NOMO-1 (cell line): Measurements from ENCODE around the gene SELENOS.

ENCODE experiments used
- DNase-seq, 2 experiments: peaks; one replicate each; lab custom pipeline; 2025; ENCODE audit not compliant: unreplicated experiment in 2 of 2; lab: John Stamatoyannopoulos, UW

The SELENOS gene

DNA sequence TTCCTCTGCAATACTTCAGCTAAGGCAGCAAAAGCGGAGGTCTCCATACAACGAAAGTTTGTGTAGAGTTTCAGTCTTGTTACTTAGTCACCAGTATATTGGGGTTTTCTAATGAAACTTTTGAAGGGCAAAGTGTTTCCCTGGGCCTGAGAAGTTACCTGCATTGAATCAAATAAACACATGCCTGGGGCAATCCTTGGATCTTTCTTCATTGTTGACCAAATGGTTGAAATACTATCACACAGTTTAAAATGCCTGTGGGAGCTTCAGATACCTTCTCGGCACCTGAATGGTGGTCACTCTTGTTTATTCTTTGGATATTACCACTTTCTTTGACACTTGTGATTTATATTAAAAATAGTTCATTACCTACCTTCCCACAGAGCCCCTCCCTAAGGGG, 24.4 kb downstream of the SELENOS start:
- no peak for DNase-seq

DNA sequence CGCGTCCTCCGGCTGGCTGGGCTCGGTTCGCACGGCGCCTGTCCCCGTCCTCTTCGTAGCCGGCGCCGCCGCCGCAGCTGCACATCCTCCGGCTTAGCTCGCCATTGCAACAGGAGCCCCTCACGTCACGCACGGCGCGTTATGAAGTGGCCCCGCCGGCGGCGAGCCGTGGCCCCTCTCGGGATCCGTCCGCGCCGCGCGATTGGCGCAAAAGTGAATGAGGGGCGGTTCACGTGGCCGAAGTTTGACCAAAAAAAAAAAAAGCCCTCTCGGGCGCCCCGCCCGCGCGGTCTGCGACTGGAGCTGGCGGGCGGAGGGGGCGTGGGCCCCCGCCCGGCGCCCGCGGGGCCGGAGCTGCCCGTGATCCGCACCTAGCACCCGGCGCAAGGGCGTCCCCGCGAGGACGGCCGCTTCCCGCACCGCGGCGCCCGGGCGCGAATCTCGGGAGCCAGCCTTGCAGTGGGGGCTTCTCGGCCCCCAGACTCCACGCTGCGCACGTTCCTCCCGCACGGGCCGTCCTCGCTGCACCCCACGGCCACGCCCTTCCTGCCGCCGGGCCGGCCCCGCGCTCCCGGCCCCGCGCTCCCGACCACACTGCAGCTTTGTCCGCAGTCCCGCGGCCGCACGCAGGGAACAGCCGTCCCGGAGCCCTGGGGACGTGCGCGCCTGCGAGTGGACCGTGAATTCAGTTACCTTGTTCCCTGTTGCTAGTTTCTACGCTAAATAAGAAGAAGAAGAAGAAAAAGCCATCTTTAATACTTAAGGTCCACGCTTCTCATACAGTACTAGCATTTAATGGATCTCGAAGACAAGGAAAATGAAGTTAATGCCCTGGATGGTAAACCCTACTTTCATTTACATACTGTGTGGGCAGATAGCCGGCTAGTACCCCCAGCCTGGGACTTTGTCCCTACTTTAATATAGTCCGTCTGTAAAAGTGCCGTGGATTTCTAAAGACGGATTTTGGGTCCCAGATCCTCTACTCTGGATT, 25.2 kb downstream of the SELENOS start, which contains the start of gene CHSY1:
Gene CHSY1, minus strand, starts transcription at position 219 of the 991 bp plus-strand sequence. CDS start 592 bp downstream, outside the sequence.
- DNase-seq, result peak; percentile 91 to 97

DNA sequence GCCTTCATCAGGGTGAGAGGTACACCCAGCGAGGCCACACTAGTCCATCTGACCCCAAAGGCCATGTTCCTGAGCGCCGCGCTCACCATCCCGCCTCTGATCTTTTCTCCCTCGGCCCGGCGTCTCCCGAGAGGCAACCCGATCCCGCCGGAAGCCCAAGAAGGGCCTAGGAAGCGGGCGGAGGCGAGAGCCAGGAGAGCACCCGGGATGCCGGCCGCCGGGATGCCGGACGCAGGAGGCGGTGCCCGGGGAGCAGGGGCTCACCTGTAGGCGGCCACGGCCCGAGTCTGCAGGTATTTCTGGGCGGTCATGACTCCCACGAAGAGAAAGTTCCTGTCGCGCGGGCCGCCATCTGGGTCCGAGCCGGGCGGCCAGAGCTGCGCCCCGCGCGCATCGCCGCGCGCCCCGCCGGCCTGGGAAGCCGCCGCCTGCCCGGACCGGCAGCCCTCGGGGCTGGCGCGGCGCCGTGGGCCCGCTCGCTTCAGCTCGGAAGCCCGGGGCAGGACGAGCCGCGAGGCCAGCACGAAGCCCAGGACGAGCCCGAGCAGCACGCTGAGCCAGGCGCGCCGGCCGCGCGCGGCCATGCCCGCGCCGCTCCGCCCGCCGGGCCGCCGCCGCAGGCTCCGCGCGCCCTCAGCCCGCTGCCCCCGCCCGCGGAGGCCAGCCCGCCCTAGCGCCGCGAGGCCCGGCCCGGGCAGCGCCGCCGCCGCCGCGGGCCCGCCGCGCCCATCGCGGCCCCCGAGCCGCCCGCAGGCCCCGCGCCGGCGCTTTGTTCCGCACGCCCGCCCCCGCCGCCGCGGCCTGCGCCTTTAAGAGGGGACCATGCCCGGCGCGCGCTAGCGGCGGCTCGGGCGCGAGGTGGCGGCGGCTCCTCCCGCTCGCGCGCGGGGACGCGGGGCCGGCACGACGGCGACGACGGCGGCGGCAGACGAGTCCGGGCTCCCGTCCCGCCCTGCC, 26.1 kb downstream of the SELENOS start:
- DNase-seq, result peak in 1 of 2 experiments; percentile 51

GRCh38 chr15:101250341-101250831, 26.9 kb downstream of the SELENOS start:
- no peak for DNase-seq

- DNase-seq, result no peak
Observed at GRCh38 chr15:101248274-101248673, 29.0 kb downstream of the SELENOS start.

GRCh38 chr15:101246824-101247745, 30.2 kb downstream of the SELENOS start:
- DNase-seq, result no peak

DNA sequence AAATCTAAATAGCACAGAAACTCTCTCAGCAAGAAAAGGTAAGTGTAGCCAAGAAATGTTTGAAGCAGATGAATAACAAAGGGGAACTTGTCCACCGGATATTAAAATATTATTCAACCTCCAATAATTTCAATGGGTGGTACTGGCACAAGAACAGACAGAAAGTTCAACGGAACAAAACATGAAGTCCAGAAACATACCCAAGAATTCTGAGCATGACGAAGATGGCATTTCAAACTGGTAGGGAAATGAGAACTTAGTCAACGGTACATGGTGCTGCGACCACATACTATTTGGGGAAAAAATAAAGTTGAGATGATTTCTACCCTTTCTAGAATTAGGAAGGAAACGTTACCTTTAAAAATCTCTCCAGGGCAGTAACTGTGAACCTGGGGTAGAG, 30.9 kb downstream of the SELENOS start:
- no peak for DNase-seq

DNA sequence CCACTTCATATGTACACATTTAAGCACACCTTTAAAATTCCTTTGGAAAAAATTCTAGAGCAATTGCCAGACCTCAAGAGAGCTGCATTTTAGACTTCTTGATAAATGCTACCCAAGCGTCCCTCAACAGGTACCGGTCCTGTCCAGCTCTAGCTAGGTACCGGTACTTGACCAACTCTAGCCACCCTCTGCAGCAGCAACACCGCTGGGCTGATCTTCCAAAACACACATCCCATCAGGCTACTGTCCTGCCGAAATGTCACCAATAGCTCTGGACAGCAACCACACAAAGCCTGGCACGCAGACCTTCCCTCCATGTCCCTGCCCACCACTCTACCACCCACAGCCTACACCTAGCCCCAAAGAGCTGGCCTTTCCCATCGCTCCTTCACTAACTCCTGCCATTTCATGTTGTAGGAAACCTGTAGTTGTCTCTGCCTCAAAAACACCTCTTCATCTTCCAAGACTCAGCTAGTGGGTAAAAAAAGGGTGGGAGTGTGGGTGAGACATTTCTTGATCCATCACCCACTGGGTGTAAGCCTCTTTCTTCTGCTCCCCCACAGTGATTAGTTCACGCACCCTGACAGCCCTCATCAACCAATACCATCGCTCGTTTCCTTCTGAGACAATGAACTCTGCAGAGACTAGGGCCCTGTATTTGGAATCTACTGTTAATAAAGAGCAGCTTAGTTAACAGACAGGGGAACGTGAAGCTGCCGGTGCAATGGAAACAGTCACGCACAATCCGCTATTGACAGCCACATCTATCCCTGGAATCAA, 32.2 kb downstream of the SELENOS start:
- no peak for DNase-seq

- peak; percentile 23 to 48 for DNase-seq
Observed at GRCh38 chr15:101244036-101244781, 33.1 kb downstream of the SELENOS start.

GRCh38 chr15:101243420-101243819, 33.9 kb downstream of the SELENOS start:
- DNase-seq, result no peak

GRCh38 chr15:101242999-101243336, 34.3 kb downstream of the SELENOS start:
- DNase-seq, result peak in 1 of 2 experiments; percentile 22

- DNase-seq, result peak; percentile 72 to 91
Observed at GRCh38 chr15:101242160-101242998, 34.9 kb downstream of the SELENOS start.

DNA sequence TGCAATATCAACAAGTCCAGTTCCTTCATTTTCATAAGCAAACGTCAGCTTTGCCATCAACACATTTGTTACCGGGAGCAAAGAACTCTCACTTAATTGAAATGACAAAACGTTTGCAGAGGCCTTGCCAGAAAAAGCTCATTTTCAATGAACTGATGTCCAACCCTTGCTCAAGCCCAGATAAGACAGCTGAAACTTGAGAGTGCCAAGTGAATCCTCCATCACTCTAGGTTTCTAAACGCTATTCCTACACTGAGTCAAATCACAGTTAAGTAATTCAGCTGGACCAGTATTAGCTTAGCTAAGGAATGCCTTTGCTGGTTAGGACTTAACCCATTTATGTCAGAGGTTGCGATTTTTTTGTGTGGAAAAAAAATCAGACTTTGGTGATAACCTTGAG, 36.9 kb downstream of the SELENOS start:
- DNase-seq, result peak in 1 of 2 experiments; percentile 62

GRCh38 chr15:101239724-101240136, 37.6 kb downstream of the SELENOS start:
- DNase-seq, result peak; percentile 95 to 99

DNA sequence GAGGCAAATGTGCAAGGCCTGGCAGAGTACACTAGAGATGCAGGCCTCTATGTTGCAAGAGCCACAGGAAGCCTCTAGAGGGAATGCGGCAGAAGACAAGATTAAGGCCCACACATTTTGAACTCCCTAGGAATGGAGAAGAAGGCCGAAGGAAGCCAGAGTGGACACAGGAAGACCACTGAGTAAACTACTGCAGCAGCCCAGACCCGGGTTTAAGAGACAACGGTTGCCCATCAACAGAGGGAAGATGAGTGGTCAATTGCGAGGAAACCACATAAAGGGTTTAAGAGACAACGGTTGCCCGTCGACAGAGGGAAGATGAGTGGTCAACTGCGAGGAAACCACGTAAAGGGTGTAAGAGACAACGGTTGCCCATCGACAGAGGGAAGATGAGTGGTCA, 40.0 kb downstream of the SELENOS start:
- DNase-seq, result peak; percentile 64 to 65

GRCh38 chr15:101233651-101234280, 43.5 kb downstream of the SELENOS start:
- peak in 1 of 2 experiments; percentile 45 for DNase-seq

DNA sequence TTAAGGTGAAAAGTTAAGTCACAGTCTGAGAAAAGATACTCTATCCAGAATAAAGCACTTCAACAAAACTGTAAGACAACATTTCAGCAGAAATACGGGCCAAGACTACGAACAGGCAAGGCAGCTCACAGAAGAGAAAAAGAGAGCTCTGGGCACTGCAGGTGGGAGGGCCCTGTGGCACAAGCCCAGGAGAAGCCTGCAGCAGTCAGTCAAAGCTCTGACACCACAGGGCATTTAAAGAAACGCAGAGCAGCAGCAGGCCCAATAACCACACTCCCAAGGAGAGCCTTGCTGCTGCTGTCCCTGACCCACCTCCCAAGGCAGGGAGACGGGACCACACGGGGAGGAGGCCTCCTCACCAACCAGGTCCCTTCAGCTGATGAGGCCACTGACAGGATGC, 44.6 kb downstream of the SELENOS start:
- no peak for DNase-seq
